HG02588 (cell line): ENCODE data around the gene KATNB1.
"Not testable (repeated sequence)": the region's sequence is repeated elsewhere in the genome, so short reads cannot be mapped to it uniquely, and the experiment has no call there.

Experiments used
- ATAC-seq: cut with Tn5 transposase; IDR thresholded peaks from one replicate; pipeline ENCODE4 v1.9.1; 2021; ENCODE audit warnings: mild to moderate bottlenecking, moderate library complexity; ENCODE audit not compliant: unreplicated experiment

Gene KATNB1

DNA sequence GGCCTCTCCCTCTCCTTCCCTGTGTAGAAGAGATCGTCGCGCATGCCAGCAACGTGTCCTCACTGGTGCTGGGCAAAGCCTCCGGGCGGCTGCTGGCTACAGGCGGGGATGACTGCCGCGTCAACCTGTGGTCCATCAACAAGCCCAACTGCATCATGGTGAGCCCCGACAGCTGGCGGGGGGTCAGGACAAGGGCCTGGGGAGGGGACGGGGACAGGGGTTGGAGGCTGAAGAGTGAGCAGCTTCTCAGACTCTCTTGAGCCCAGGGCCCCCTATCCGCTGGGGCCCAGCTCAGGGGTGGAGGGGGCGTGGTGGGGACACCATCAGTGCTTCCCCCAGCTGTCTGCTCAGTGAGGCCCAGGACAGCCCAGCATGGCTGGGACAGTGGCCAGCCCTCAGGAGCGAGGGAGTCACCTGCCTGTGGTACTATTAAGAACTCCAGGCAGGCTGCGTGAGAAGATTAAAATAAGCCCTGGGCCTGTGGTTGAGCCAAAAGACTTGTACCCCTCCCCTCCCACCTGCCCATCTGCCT lies 6.2 kb downstream of the KATNB1 start:
- no peak for ATAC-seq

DNA sequence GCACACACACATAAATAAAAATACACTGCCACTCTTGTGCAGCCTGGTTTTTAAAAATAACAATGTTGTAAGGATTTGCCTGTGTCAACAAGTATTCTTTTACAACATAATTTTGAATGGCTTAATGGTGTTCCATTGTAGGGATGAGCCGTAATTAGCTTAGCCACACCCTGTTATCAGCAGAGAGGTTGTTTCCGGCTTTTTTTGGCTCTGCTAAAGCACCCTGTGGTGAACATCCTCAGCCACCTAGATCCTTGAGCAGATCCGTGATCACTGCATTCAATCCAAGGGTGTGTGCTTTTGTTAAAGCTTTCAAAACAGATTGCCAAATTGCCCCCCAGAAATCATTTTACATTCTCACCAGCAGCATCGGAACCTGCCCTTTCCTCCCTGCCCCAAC lies 7.0 kb downstream of the KATNB1 start:
- ATAC-seq, result no peak

DNA sequence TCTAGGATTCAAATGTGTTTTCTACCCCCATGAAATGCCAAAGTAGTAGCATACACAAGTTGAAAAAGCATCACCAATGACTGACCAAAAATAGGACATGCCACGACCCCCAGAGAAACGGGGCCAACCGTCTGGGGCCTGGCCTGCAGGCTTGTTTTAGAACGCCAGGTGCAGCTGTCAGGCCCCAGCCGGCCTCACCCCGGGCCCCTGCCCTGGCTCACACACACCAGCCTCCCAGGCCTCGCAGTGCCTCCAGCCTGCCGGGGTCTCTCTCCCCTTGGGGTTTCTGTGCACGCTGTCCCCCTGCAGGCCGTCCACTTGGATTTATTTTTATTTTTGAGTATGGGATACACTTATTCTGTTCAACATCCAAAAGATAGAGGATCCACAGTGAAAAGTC lies 7.9 kb downstream of the KATNB1 start:
- ATAC-seq, result no peak

DNA sequence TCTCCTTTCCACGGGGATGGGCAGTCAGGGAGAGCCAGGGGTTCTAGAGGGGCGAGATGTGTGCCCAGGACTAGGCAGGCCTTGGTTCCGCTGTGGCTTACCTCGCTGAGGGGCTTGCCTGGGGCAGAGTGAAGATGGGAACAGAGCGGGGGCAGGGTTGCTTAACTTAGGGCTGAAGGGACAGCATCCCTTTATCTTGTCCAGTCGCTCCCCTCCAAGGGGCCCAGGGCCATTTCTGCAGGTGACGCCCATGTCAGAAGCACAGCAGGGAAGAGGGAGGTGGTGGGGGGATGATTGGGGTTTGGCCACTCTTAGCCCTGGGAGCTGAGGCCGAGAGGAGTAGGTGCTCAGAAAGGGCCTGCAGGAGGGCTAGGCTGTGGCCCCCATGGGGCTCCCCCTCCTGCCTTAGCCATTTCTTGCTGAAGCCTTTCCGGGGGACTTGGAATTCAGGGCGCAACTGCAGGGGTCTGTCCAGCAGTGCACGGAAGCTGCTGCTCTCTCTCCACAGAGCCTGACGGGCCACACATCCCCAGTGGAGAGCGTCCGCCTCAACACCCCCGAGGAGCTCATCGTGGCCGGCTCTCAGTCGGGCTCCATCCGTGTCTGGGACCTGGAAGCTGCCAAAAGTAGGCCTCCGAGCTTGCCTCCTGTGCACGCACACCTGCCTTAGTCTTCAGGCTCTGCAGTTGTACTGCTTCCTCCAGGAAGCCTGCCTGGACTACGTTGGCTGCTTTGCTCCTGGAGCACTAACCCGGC lies 8.5 kb downstream of the KATNB1 start:
- no peak for ATAC-seq

DNA sequence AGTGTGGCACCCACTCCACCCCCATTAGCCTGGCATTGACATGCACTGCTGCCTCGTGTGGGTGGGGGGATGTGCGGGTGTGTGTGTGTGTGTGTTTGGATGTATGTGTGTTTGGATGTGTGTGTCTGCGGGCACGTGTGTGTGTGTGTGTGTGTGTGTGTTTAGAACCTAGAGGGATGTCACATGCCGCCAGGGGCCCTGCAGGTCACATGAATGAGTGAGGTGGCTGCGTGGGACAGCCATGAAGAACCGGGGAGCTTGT lies 9.0 kb downstream of the KATNB1 start:
- no peak for ATAC-seq

DNA sequence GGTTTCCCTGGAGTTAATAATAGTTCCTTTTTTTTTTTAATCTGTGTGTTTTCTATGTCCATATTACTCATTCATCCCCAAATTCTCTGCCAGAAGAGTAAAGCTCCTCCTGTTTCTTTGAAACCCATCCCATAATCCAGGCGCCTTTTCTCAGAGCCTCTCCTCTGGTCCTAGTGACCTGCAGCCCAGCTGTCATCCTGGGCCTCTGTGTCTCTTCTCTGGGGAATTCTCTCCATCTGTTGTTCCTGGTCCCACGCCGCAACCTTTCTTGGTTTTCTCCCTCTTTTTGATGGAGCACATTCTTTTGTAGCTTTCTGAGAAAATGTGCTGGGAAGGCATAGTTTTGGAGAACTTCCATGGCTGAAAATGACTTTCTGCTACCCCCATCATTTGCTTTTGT lies 10.2 kb downstream of the KATNB1 start:
- ATAC-seq, result no peak

DNA sequence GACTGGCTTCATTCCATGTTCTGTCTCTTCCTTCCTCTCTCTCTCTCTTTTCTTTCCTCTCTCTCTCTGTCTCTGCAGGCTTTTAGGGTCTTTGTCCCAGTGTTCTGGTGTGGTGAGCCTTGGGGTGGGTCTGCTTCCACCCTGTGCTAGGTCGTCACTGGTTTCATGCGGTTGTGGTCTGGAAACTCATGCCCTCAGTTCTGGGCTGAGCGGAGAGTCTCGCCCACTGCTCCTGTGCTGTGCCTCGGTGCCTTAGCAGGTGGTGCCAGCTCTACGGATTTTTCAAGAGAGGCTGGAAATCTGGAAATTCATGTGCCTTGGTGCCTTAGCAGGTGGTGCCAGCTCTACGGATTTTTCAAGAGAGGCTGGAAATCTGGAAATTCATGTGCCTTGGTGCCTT lies 10.7 kb downstream of the KATNB1 start:
- ATAC-seq, result not testable (repeated sequence)

DNA sequence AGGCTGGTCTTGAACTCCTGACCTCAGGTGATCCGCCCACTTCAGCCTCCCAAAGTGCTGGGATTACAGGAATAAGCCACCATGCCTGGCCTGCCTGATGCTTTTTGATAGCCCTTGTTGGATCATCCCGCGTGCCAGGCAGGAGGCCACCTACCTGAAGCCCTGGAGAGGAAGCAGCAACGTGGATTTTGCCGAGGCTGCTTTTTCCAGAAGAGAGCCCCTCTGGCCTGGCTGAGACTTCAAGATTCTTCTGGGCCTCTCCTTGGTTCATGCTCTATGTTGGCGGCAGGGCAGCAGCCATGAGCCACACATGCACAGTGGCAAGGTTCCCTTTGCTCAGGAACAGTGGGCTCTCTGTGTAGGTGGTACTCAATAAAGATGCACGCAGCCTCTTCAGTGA lies 11.5 kb downstream of the KATNB1 start:
- no peak for ATAC-seq

DNA sequence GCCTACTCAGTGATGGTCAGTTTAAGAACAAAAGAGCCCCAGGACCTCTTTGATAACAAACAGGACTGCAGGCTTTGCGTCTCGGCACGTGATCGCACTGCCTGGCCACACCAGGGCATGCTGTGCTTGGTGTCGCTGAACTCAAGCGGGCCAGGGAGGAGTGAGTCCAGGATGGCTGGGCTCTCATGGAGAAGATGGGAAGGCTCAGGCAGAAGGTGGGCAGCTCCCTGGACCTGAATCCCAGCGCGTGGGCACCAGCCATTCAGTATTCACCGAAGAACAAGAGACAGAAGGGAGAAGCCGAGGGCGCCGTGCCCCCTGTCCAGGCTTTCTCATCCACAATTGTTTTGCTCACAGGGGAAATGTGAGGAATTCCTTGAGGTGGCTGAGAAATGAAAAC lies 11.9 kb downstream of the KATNB1 start:
- ATAC-seq, result no peak

DNA sequence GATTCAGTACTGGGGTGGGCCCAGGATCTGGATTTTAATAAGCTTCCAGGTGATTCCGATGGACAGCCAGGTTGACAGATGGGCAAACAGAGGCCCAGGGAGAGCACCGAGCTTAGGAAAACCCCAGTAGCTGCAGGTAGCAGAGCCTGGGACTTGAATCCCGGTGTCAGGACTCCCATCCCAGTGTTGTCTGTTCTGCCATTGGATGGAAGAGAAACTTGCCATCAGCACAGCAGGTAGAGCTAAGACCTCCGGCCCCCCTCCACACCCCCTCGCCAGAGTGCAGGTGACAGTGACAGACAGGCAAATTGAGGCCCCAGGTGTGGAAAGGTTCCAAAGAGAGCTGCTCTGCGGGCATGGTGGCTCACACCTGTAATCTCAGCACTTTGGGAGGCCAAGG lies 12.4 kb downstream of the KATNB1 start:
- no peak for ATAC-seq

DNA sequence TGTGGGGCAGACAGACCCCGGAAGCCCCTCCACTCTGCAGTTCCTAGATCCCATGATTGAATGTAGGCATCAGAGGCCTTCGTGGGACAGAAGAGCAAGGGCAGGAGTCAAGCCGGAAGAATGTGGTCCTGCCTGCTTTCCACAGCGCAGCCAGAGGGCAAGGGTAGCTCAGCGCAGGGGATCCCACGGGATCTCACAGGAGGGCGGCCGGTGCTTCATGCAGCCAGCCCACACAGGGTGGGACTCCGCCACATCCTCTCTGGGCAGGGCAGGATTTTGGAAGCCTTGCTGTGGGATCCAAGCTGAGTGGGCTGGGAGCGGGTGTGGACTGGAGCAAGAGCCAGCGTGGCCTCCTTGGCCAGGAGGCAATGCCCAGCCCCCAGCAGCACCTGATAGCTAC lies 13.0 kb downstream of the KATNB1 start:
- ATAC-seq, result no peak

DNA sequence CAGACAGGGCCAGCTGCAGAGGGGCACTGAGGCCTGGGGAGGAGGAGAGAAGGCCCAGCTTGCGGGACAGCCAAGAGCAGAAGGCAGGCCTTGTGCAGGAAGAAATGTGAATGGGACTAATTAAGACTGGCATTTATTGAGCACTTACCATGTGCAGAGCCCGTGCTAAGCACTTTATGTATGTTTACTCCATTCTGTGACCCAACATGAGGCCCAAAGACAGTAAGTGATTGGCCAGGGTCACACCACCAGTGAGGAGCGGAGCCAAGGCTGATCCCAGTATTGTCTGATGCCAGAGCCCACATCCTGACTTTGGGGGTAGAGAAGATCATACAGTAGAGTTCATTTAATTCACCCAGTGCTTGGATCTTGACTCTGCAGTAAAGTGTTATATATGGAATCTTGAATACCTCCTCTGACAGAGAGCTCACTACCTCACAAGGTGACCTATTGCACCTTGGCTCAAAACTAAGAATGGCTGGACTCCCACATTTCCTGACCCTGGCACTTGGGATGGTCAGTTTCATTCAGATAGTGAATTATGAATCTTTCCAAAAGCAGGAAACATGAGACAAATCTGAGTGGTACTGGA lies 13.6 kb downstream of the KATNB1 start:
- ATAC-seq, result no peak

DNA sequence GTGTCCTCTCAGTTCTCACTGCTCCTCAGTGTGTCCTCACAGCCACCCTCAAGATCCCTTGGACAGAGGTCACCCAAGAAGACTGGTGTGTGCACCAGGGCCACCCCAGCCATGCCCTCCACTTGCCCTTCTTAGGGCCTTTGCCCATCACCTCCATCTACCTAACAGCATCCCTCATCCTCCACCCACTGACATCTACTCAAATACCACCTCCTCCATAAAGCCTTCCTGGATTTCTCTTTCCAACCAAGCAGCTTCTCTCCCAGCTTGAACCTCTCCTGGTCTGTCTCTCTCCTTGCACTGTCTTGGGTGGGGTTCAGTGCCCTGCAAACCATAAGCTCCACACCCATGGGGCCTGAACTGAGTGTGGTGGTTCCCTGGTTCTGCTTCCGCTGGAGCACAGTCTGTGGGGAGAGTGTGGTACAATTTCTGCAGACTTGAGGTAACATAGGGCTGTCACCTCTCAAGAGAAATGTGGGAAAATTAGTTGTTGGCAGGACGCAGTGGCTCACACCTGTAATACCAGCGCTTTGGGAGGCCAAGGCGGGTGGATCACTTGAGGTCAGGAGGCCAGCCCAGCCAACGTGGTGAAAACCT lies 14.4 kb downstream of the KATNB1 start:
- no peak for ATAC-seq

DNA sequence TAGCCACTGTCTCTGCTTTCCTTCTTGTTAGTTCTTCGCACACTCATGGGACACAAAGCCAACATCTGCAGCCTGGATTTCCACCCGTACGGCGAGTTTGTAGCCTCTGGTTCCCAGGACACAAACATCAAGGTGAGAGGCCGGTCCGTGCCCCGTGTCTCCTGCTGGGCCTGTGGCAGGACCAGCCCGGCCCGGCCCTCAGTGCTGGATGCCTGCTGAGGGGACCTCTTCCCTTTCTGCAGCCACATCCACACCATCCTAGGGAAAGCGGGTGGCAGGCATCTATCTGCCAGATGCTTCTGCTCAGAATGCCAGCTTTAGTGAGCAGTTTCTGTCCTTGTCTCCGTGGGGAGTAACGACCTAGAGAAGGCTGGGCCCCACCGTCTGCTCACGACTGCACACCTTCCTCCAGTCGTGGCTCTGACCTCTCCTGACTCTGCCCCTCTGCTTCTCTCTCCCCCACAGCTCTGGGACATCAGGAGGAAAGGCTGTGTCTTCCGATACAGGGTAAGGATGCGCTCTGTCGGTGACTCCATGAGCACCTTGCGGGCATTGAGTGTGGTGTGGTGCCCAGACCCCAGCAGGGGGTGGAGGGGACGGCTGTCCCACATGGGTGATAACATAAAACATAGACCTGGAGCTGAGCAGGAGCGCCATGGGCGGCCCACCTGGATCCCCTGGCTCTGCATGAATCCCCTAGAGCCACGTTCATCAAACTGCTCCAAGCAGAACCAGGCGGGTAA lies 15.4 kb downstream of the KATNB1 start:
- no peak for ATAC-seq

DNA sequence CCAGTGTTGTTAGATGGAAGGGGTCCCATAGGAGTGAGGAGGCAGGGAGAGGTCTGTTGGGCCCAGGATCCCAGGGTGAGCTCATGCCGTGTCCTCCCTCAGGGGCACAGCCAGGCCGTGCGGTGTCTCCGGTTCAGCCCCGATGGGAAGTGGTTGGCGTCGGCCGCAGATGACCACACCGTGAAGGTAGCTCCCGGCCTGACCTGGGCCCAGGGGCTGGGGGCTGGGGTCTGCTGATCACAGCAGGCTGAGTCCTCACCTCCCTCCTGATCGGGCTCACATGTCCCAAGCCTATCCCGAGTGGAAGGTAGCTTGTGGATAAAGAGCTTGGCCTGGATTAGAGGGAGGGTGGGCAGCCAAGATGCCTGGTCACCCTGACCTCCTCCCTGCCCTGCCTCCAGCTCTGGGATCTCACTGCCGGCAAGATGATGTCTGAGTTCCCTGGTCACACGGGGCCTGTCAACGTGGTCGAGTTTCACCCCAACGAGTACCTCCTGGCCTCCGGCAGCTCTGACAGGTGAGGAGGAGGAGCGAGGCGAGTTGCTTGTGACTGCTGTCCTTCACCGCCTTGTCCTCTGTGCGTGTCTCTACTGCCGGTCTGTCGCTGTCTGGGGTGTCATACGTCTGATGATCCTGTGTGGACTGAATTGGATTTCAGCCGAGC lies 16.1 kb downstream of the KATNB1 start:
- ATAC-seq, result no peak

DNA sequence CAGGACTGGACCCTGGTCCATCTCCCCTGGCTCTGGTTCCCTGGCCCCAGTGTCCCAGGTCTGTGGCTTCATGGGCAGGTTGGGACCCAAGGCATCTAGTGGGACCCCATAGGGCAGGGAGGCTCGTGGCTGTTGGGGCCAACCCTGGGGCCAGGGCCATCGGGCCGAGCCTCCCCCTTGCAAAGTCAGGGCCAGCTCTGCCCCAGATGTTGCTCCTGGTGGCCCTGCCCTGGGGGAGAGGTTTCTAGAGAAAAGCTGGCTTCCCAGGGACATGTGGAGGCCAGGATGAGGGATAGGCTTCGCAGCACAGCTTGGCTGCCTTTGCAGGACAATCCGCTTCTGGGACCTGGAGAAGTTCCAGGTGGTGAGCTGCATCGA lies 16.6 kb downstream of the KATNB1 start:
- no peak for ATAC-seq

DNA sequence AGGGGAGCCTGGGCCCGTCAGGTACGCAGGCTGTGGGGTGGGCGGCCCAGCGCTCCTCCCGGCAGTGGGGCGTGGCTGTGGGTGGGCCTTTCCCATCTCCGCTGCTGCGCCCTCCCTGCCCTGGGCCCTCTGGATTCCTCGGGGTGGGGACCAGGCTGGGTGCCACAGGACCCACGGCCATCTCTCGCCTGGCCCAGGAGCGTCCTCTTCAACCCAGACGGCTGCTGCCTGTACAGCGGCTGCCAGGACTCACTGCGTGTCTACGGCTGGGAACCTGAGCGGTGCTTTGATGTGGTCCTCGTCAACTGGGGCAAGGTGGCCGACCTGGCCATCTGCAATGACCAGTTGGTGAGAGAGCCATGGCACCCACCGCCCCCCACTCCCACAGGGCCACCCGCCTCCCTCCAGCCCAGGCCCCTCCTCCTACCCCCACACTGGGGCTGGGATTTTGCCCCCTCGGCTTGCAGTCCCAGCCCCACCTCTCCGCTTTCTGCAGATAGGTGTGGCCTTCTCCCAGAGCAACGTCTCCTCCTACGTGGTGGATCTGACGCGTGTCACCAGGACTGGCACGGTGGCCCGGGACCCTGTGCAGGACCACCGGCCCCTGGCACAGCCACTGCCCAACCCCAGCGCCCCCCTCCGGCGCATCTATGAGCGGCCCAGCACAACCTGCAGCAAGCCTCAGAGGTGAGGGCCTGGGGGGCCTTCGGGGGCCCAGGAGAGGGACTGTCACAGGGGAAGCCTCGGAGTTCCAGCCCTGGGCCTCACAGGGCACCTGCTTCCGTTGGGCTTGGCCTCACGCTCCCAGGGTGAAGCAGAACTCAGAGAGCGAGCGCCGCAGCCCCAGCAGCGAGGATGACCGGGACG lies 17.2 kb downstream of the KATNB1 start:
- no peak for ATAC-seq

DNA sequence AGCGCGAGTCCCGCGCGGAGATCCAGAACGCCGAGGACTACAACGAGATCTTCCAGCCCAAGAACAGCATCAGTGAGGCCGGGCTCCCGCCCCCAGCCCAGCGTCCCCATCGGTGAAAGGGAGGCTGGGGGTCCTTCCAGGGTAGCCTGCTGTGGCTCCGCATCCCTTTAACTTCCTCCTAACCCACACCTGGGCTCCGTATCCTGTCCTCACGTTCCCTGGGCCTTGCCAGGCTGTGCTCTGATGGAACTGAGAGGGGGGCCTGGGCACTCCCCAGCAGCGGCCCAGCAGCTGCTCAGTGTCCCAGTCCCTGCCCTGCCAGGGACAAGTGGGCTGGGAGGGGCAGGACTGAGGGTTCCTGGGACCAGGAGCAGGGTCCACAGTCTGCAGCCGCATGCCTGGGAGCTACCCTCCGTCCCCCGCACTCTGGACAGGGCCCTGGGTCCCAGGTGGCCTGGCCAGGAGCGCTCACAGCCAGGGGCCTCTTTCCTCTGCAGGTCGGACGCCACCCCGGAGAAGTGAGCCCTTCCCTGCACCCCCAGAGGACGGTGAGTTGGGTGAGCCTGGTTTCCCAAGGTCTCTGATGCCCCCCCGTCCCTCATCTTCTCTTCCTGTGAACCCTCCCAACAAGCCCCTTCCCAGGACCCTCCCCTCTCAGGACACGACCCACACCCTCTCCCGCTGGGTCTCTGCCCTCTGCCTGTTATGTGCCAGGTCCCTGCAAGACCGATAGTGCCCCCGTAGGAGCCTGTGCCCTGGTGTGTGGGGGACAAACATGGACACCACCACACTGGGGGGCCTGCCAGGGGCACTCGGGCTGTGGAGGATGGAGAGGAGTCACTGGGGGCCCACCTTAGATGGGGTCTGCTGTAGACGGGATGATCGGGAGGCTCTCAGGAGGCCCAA lies 18.1 kb downstream of the KATNB1 start:
- no peak for ATAC-seq

DNA sequence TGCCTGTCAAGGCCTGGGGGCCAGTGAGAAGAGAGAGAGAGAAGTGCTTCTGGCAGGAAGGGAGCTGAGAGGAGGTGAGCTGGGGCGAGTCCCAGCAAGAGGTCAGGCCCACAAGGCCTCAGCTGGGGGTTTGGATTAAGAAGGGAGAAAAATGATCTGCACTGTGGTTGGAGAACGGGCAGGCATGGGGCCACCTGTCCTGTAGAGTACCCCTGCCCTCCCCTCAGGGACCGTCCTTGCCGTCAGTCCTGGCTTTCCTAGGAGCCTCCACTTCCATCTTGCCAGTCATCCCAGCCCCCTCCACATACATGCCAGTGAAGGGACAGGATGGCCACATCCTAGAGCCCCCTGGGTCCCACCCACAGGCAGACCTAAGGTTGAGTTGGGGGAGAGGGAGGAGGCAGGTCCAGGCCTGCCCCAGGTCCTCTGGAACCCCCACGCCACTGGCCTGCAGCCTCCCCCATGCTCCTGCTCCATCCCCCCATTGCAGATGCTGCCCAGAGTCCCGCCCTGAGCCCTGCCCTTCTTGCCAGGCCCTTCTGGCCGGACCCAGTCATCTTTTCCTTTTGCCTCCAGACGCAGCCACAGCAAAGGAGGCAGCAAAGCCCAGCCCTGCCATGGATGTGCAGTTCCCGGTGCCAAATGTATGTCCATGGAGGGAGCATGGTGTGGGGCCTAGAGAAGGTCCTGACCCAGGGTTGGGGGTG lies 18.9 kb downstream of the KATNB1 start:
- no peak for ATAC-seq
